SK-N-SH treated with all-trans-retinoic acid at 6 μM for 48 hours (cell line): ENCODE data around the gene IFNK.
A peak's percentile ranks its signal among the peaks of the same experiment; 100 is the strongest.

Experiments
- ATAC-seq: fragments of 200-7000 bp; cut with Tn5 transposase; 3 replicates; pipeline ENCODE4 v1.9.1; 2020; ENCODE audit warnings: mild to moderate bottlenecking, moderate library complexity
- BACH2 ChIP-seq: fragments of 250-450 bp; sonication (Bioruptor Pico); IDR thresholded peaks from 2 replicates; pipeline ENCODE4 v1.9.0; 2021; ENCODE audit warnings: mild to moderate bottlenecking, borderline replicate concordance
- CREB5 ChIP-seq: fragments of 250-450 bp; sonication (Bioruptor Pico); IDR thresholded peaks from 2 replicates; pipeline ENCODE4 v1.5.1; 2020; ENCODE audit warnings: low read depth, mild to moderate bottlenecking, moderate library complexity
- CSDC2 ChIP-seq: fragments of 250-450 bp; sonication (Bioruptor Pico); IDR thresholded peaks from 2 replicates; pipeline ENCODE4 v1.5.0; 2020; ENCODE audit warnings: mild to moderate bottlenecking, moderate library complexity
- CSRNP3 ChIP-seq: fragments of 250-450 bp; sonication (Bioruptor Pico); IDR thresholded peaks from 2 replicates; pipeline ENCODE4 v1.5.1; 2021; ENCODE audit warnings: mild to moderate bottlenecking, moderate library complexity
- ESRRG ChIP-seq: fragments of 250-450 bp; sonication (Bioruptor Pico); IDR thresholded peaks from 2 replicates; pipeline ENCODE4 v1.6.1; 2021; ENCODE audit warnings: mild to moderate bottlenecking
- GLIS3 ChIP-seq: fragments of 250-450 bp; sonication (Bioruptor Pico); IDR thresholded peaks from 2 replicates; pipeline ENCODE4 v1.5.0; 2020; ENCODE audit warnings: mild to moderate bottlenecking, moderate library complexity
- ISL1 ChIP-seq: fragments of 250-450 bp; sonication (Bioruptor Pico); IDR thresholded peaks from 2 replicates; pipeline ENCODE4 v2.1.2; 2022; ENCODE audit warnings: mild to moderate bottlenecking, moderate library complexity
- OSR1 ChIP-seq: fragments of 250-450 bp; sonication (Bioruptor Pico); IDR thresholded peaks from 2 replicates; pipeline ENCODE4 v1.8.0; 2022; ENCODE audit warnings: moderate library complexity, mild to moderate bottlenecking, inconsistent platforms
- PATZ1 ChIP-seq: fragments of 250-450 bp; sonication (Bioruptor Pico); IDR thresholded peaks from 2 replicates; pipeline ENCODE4 v1.8.0; 2020; ENCODE audit warnings: mild to moderate bottlenecking, moderate library complexity, borderline replicate concordance
- POU6F1 ChIP-seq: fragments of 250-450 bp; sonication (Bioruptor Pico); IDR thresholded peaks from 2 replicates; pipeline ENCODE4 v1.8.0; 2021; ENCODE audit warnings: low read depth, mild to moderate bottlenecking, moderate library complexity, borderline replicate concordance
- RARB ChIP-seq: fragments of 250-450 bp; sonication (Bioruptor Pico); IDR thresholded peaks from 2 replicates; pipeline ENCODE4 v1.8.0; 2021; ENCODE audit warnings: mild to moderate bottlenecking, moderate library complexity
- SNAI2 ChIP-seq: fragments of 250-450 bp; sonication (Bioruptor Pico); IDR thresholded peaks from 2 replicates; pipeline ENCODE4 v1.5.0; 2020; ENCODE audit warnings: mild to moderate bottlenecking, moderate library complexity
- TCF4 ChIP-seq: fragments of 250-450 bp; sonication (Bioruptor Pico); IDR thresholded peaks from 2 replicates; pipeline ENCODE4 v1.8.0; 2021; ENCODE audit warnings: mild to moderate bottlenecking, moderate library complexity, borderline replicate concordance
- TOX ChIP-seq: fragments of 250-450 bp; sonication (Bioruptor Pico); IDR thresholded peaks from 2 replicates; pipeline ENCODE4 v1.8.0; 2021; ENCODE audit warnings: mild to moderate bottlenecking, moderate library complexity, borderline replicate concordance
- TSHZ2 ChIP-seq: fragments of 250-450 bp; sonication (Bioruptor Pico); IDR thresholded peaks from 2 replicates; pipeline ENCODE4 v1.5.0; 2020; ENCODE audit warnings: mild to moderate bottlenecking, moderate library complexity
- ZC3H10 ChIP-seq: fragments of 250-450 bp; sonication (Bioruptor Pico); IDR thresholded peaks from 2 replicates; pipeline ENCODE4 v1.5.1; 2021; ENCODE audit warnings: mild to moderate bottlenecking, moderate library complexity
- ZFP3 ChIP-seq: fragments of 250-450 bp; sonication (Bioruptor Pico); IDR thresholded peaks from 2 replicates; pipeline ENCODE4 v1.5.0; 2020; ENCODE audit warnings: mild to moderate bottlenecking, moderate library complexity
- ZFP30 ChIP-seq: fragments of 450-650 bp; formaldehyde crosslinking; IDR thresholded peaks from 2 replicates; pipeline ENCODE4 v1.5.0; 2022; ENCODE audit warnings: mild to moderate bottlenecking, moderate library complexity
- ZNF565 ChIP-seq: fragments of 450-650 bp; formaldehyde crosslinking; conservative IDR thresholded peaks from 2 replicates; pipeline ENCODE4 v1.5.0; 2020; ENCODE audit warnings: low read depth, mild to moderate bottlenecking, moderate library complexity
- ZNF70 ChIP-seq: fragments of 450-650 bp; formaldehyde crosslinking; IDR thresholded peaks from 2 replicates; pipeline ENCODE4 v1.5.0; 2020; ENCODE audit warnings: mild to moderate bottlenecking, moderate library complexity
- ZNF8 ChIP-seq: fragments of 450-650 bp; formaldehyde crosslinking; IDR thresholded peaks from 2 replicates; pipeline ENCODE4 v1.5.0; 2020; ENCODE audit warnings: mild to moderate bottlenecking, moderate library complexity

Gene IFNK

GRCh38 chr9:27548055-27548741, 24.1 kb downstream of the IFNK start:
- peak; percentile 91 for ATAC-seq
- TF ChIP-seq CSRNP3 (CRISPR knock-in tag), result no peak
- no peak for TF ChIP-seq TSHZ2 (CRISPR knock-in tag)
- no peak for TF ChIP-seq PATZ1
- TF ChIP-seq SNAI2, result no peak
- TF ChIP-seq TOX (CRISPR knock-in tag), result no peak
- no peak for TF ChIP-seq ZFP30 (CRISPR knock-in tag)
- TF ChIP-seq ISL1 (CRISPR knock-in tag), result no peak
- no peak for TF ChIP-seq ZNF8
- no peak for TF ChIP-seq ZNF565 (CRISPR knock-in tag)
- no peak for TF ChIP-seq ZC3H10 (CRISPR knock-in tag)
- TF ChIP-seq GLIS3 (CRISPR knock-in tag), result no peak
- no peak for TF ChIP-seq OSR1 (CRISPR knock-in tag)
- no peak for TF ChIP-seq ZFP3 (CRISPR knock-in tag)
- no peak for TF ChIP-seq CREB5 (CRISPR knock-in tag)
- TF ChIP-seq ESRRG (CRISPR knock-in tag), result no peak
- TF ChIP-seq BACH2 (CRISPR knock-in tag), result no peak
- no peak for TF ChIP-seq ZNF70
- no peak for TF ChIP-seq TCF4
- no peak for TF ChIP-seq CSDC2 (CRISPR knock-in tag)
- TF ChIP-seq RARB, result no peak
- TF ChIP-seq, all 23 proteins: peak for 0

- TF ChIP-seq BACH2 (CRISPR knock-in tag), result no peak
- TF ChIP-seq POU6F1, result no peak
- TF ChIP-seq TCF4, result peak; percentile 66; the same call in 1 of the 2 replicates
- TF ChIP-seq ISL1 (CRISPR knock-in tag), result peak; percentile 63
- no peak for TF ChIP-seq SNAI2
- no peak for TF ChIP-seq CSRNP3 (CRISPR knock-in tag)
- no peak for TF ChIP-seq RARB
- TF ChIP-seq TSHZ2 (CRISPR knock-in tag), result no peak
- peak; percentile 82 for ATAC-seq
These were observed 25.2 kb downstream of the IFNK start for GRCh38 chr9:27549196-27549755.
